ENCODE measurements around the gene RNASEH2C. TPM values are rescaled to one million over a fixed set of nuclear protein-coding genes. Genes with fewer than 3 reads are reported as not detected.
"Not testable (repeated sequence)": the region's sequence is repeated elsewhere in the genome, so short reads cannot be mapped to it uniquely, and the experiment has no call there.

RNASEH2C gene
- total and polyA plus RNA-seq, 8 donors, result 16.1 to 49.3 (median 23.2) TPM

DNA sequence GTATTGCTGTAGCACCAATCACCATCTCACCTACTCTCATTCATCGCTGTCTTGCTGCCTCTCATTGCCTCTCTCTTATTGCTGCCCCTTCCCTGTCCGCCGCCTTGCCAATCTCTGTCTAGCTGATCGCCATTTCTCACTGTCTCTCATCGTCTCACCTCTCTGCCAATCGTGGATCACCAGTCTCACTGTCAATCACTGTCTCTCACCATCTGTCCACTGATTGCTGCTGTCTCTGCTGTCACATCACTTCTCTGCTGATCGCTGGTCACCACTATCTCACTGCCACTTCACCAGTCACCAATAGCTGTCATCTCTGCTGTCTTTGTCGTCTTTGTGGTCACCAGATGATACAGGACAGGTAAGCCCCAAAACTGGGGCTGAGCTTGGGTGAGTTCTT lies 20.6 kb upstream of the RNASEH2C start:
- DNase-seq (no peak), ATAC-seq (no peak), FAIRE-seq (no peak)
- Histone ChIP-seq H3K36me3 (no peaks in the 10 kb centered on the region), H3K4me1 (no peaks in the 10 kb centered on the region), H3K9me3 (no peaks in the 10 kb centered on the region), H3K4me3 (no peak overlapping the region), H3K27ac (no peak overlapping the region), H3K27me3 (no peaks in the 10 kb centered on the region)
- 64 to 78% methylated on average over 8 of the region's 8 CpGs for WGBS, 2 donors
- intact Hi-C loops (cut with DNase I), result no loop called here
- TF ChIP-seq, protein P1, sequence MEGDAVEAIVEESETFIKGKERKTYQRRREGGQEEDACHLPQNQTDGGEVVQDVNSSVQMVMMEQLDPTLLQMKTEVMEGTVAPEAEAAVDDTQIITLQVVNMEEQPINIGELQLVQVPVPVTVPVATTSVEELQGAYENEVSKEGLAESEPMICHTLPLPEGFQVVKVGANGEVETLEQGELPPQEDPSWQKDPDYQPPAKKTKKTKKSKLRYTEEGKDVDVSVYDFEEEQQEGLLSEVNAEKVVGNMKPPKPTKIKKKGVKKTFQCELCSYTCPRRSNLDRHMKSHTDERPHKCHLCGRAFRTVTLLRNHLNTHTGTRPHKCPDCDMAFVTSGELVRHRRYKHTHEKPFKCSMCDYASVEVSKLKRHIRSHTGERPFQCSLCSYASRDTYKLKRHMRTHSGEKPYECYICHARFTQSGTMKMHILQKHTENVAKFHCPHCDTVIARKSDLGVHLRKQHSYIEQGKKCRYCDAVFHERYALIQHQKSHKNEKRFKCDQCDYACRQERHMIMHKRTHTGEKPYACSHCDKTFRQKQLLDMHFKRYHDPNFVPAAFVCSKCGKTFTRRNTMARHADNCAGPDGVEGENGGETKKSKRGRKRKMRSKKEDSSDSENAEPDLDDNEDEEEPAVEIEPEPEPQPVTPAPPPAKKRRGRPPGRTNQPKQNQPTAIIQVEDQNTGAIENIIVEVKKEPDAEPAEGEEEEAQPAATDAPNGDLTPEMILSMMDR (IDR thresholded peaks at IDR 0.05), result no peak

- no peak overlapping the region for H3K4me3 ChIP-seq
- no peak for FAIRE-seq
- H3K9me3 ChIP-seq, result no peaks in the 10 kb centered on the region
- no peaks in the 10 kb centered on the region for H3K36me3 ChIP-seq
- TF ChIP-seq, protein P1 (IDR thresholded peaks at IDR 0.05), result no peak
- H3K27me3 ChIP-seq, result no peaks in the 10 kb centered on the region
- no peak overlapping the region for H3K27ac ChIP-seq
- intact Hi-C loops (cut with DNase I), result no loop called here
- ATAC-seq, result no peak
- no peak for DNase-seq
- H3K4me1 ChIP-seq, result no peaks in the 10 kb centered on the region
- WGBS, 2 donors, result 83 to 91% methylated on average over 2 of the region's 2 CpGs
These were observed 18.4 kb upstream of the RNASEH2C start for GRCh38 chr11:65739022-65739421.

DNA sequence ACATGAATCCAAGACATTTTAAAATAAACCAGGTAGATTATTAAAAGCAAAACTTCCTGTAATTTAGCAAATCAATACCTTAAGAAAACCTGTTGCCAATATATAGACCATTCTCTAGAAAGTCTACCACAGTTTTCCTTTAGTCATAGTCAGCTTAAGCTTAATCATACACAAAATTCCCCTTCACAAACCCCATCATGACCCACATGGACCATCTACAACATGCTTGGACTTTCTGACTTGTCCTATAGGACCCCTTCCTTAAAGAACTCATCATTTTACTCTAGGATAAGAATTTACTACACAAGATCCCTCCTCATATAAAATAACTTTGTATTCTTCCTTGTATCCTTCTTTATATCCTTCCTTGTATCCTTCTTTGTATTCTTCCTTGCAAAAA lies 16.2 kb upstream of the RNASEH2C start:
- H3K27ac ChIP-seq, result no peak overlapping the region
- TF ChIP-seq, protein P1 (IDR thresholded peaks at IDR 0.05), result no peak
- FAIRE-seq (no peak), DNase-seq (no peak), ATAC-seq (no peak)
- no peak overlapping the region for H3K4me3 ChIP-seq
- no peaks in the 10 kb centered on the region for H3K9me3 ChIP-seq
- no peaks in the 10 kb centered on the region for H3K27me3 ChIP-seq
- no peaks in the 10 kb centered on the region for H3K4me1 ChIP-seq
- H3K36me3 ChIP-seq, result no peaks in the 10 kb centered on the region
- intact Hi-C loops (cut with DNase I), result no loop called here

DNA sequence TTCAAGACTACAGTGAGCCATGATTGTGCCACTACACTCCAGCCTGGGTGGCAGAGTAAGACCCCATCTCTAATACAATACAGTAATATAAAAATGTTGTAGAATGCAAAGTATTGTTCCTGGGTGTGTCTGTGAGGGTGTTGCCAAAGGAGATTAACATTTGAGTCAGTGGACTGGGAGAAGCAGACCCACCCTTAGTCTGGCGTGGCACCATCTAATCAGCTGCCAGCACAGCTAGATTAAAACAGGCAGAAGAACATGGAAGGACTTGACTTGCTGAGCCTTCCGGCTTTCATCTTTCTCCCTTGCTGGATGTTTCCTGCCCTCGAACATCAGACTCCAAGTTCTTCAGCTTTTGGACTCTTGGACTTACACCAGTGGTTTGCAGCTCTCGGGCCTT lies 14.5 kb upstream of the RNASEH2C start:
- 73 to 76% methylated on average over 4 of the region's 4 CpGs for WGBS, 2 donors

DNA sequence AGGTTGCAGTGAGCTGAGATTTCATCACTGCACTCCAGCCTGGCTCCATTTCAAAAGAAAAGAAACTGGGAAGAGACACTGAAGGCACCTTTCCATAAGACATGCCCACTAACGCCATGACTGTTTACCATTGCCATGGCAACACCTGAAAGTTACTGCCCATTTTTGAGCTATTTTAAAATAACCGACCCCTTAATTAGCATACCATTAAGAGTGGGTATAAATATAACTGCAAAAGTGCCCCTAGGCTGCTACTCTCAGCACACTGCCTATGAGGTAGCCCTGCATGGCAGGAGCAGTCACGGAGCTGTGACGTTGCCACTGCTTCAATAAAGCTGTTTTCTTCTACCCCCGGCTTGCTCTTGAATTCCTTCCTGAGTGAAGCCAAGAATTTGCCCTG lies 9.9 kb upstream of the RNASEH2C start:
- DNase-seq, result no peak

More for the DNA sequence above, 14.5 kb upstream of the RNASEH2C start:
- H3K4me3 ChIP-seq; H3K9me3 ChIP-seq; H3K36me3 ChIP-seq; intact Hi-C loops (cut with DNase I); ATAC-seq; FAIRE-seq; H3K27me3 ChIP-seq; H3K27ac ChIP-seq; H3K4me1 ChIP-seq; DNase-seq: not testable (repeated sequence)

More for the DNA sequence above, 9.9 kb upstream of the RNASEH2C start:
- TF ChIP-seq, protein P1 (IDR thresholded peaks at IDR 0.05), result no peak
- H3K27me3 ChIP-seq, result no peaks in the 10 kb centered on the region
- H3K4me3 ChIP-seq, result no peak overlapping the region
- no peaks in the 10 kb centered on the region for H3K36me3 ChIP-seq
- H3K4me1 ChIP-seq, result no peaks in the 10 kb centered on the region
- FAIRE-seq (no peak), ATAC-seq (no peak)
- intact Hi-C loops (cut with DNase I), result no loop called here
- H3K27ac ChIP-seq, result no peak overlapping the region
- no peaks in the 10 kb centered on the region for H3K9me3 ChIP-seq
- 56 to 63% methylated on average over 5 of the region's 5 CpGs for WGBS, 2 donors
